SK-N-SH treated with all-trans-retinoic acid at 6 μM for 48 hours (cell line): ENCODE data around the gene BEND7.

Experiments
- ATAC-seq: fragments of 200-7000 bp; cut with Tn5 transposase; 3 replicates; pipeline ENCODE4 v1.9.1; 2020; ENCODE audit warnings: mild to moderate bottlenecking, moderate library complexity
- ARNTL ChIP-seq: fragments of 450-650 bp; formaldehyde crosslinking; IDR thresholded peaks from 2 replicates; pipeline ENCODE4 v1.5.0; 2020; ENCODE audit warnings: low read depth, mild to moderate bottlenecking, moderate library complexity, borderline replicate concordance
- BACH2 ChIP-seq: fragments of 250-450 bp; sonication (Bioruptor Pico); IDR thresholded peaks from 2 replicates; pipeline ENCODE4 v1.9.0; 2021; ENCODE audit warnings: mild to moderate bottlenecking, borderline replicate concordance
- CSDC2 ChIP-seq: fragments of 250-450 bp; sonication (Bioruptor Pico); IDR thresholded peaks from 2 replicates; pipeline ENCODE4 v1.5.0; 2020; ENCODE audit warnings: mild to moderate bottlenecking, moderate library complexity
- ESRRG ChIP-seq: fragments of 250-450 bp; sonication (Bioruptor Pico); IDR thresholded peaks from 2 replicates; pipeline ENCODE4 v1.6.1; 2021; ENCODE audit warnings: mild to moderate bottlenecking
- GLIS3 ChIP-seq: fragments of 250-450 bp; sonication (Bioruptor Pico); IDR thresholded peaks from 2 replicates; pipeline ENCODE4 v1.5.0; 2020; ENCODE audit warnings: mild to moderate bottlenecking, moderate library complexity
- ISL1 ChIP-seq: fragments of 250-450 bp; sonication (Bioruptor Pico); IDR thresholded peaks from 2 replicates; pipeline ENCODE4 v2.1.2; 2022; ENCODE audit warnings: mild to moderate bottlenecking, moderate library complexity
- POU6F1 ChIP-seq: fragments of 250-450 bp; sonication (Bioruptor Pico); IDR thresholded peaks from 2 replicates; pipeline ENCODE4 v1.8.0; 2021; ENCODE audit warnings: low read depth, mild to moderate bottlenecking, moderate library complexity, borderline replicate concordance
- PPARA ChIP-seq: fragments of 250-450 bp; sonication (Bioruptor Pico); IDR thresholded peaks from 2 replicates; pipeline ENCODE4 v1.5.0; 2020; ENCODE audit warnings: mild to moderate bottlenecking, borderline replicate concordance
- RARB ChIP-seq: fragments of 250-450 bp; sonication (Bioruptor Pico); IDR thresholded peaks from 2 replicates; pipeline ENCODE4 v1.8.0; 2021; ENCODE audit warnings: mild to moderate bottlenecking, moderate library complexity
- SNAI2 ChIP-seq: fragments of 250-450 bp; sonication (Bioruptor Pico); IDR thresholded peaks from 2 replicates; pipeline ENCODE4 v1.5.0; 2020; ENCODE audit warnings: mild to moderate bottlenecking, moderate library complexity
- TCF4 ChIP-seq: fragments of 250-450 bp; sonication (Bioruptor Pico); IDR thresholded peaks from 2 replicates; pipeline ENCODE4 v1.8.0; 2021; ENCODE audit warnings: mild to moderate bottlenecking, moderate library complexity, borderline replicate concordance
- TOX ChIP-seq: fragments of 250-450 bp; sonication (Bioruptor Pico); IDR thresholded peaks from 2 replicates; pipeline ENCODE4 v1.8.0; 2021; ENCODE audit warnings: mild to moderate bottlenecking, moderate library complexity, borderline replicate concordance
- TSHZ2 ChIP-seq: fragments of 250-450 bp; sonication (Bioruptor Pico); IDR thresholded peaks from 2 replicates; pipeline ENCODE4 v1.5.0; 2020; ENCODE audit warnings: mild to moderate bottlenecking, moderate library complexity
- ZFP3 ChIP-seq: fragments of 250-450 bp; sonication (Bioruptor Pico); IDR thresholded peaks from 2 replicates; pipeline ENCODE4 v1.5.0; 2020; ENCODE audit warnings: mild to moderate bottlenecking, moderate library complexity
- ZFP30 ChIP-seq: fragments of 450-650 bp; formaldehyde crosslinking; IDR thresholded peaks from 2 replicates; pipeline ENCODE4 v1.5.0; 2022; ENCODE audit warnings: mild to moderate bottlenecking, moderate library complexity
- ZNF565 ChIP-seq: fragments of 450-650 bp; formaldehyde crosslinking; conservative IDR thresholded peaks from 2 replicates; pipeline ENCODE4 v1.5.0; 2020; ENCODE audit warnings: low read depth, mild to moderate bottlenecking, moderate library complexity
- ZNF70 ChIP-seq: fragments of 450-650 bp; formaldehyde crosslinking; IDR thresholded peaks from 2 replicates; pipeline ENCODE4 v1.5.0; 2020; ENCODE audit warnings: mild to moderate bottlenecking, moderate library complexity
- ZNF8 ChIP-seq: fragments of 450-650 bp; formaldehyde crosslinking; IDR thresholded peaks from 2 replicates; pipeline ENCODE4 v1.5.0; 2020; ENCODE audit warnings: mild to moderate bottlenecking, moderate library complexity
- TF ChIP-seq, protein P1 (sequence below): fragments of 250-450 bp; sonication (Bioruptor Pico); IDR thresholded peaks from 2 replicates; pipeline ENCODE4 v1.5.1; 2021; ENCODE audit warnings: mild to moderate bottlenecking, moderate library complexity
- TF ChIP-seq, protein P2 (sequence below): fragments of 250-450 bp; sonication (Bioruptor Pico); IDR thresholded peaks from 2 replicates; pipeline ENCODE4 v1.8.0; 2020; ENCODE audit warnings: mild to moderate bottlenecking, moderate library complexity, borderline replicate concordance

Gene BEND7

GRCh38 chr10:13472359-13472758 lies 56.5 kb downstream of the BEND7 start (continued):
- TF ChIP-seq, protein P1, sequence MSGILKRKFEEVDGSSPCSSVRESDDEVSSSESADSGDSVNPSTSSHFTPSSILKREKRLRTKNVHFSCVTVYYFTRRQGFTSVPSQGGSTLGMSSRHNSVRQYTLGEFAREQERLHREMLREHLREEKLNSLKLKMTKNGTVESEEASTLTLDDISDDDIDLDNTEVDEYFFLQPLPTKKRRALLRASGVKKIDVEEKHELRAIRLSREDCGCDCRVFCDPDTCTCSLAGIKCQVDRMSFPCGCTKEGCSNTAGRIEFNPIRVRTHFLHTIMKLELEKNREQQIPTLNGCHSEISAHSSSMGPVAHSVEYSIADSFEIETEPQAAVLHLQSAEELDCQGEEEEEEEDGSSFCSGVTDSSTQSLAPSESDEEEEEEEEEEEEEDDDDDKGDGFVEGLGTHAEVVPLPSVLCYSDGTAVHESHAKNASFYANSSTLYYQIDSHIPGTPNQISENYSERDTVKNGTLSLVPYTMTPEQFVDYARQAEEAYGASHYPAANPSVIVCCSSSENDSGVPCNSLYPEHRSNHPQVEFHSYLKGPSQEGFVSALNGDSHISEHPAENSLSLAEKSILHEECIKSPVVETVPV (CRISPR knock-in tag) = no peak
- TF ChIP-seq BACH2 (CRISPR knock-in tag) = no peak

DNA sequence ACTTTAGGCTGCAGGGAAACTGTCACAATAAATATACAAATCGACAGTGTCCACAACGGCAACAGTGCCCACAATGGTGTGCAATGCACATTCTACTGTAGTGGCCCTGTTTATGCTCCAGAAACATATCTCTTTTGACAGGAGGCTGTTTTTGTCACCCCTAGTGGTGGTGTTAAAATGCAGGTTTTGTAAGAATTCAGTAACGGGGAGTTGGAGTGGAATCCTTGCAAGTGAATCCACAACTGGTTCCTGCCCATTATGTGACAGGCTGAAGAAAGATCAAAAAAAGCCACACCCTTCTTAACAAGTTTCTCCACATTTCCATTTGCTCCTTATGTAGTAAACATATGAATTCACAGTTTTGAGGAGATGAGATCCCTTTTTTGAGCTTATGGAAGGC lies 58.5 kb downstream of the BEND7 start:
- no peak for TF ChIP-seq ZNF8 (CRISPR knock-in tag)
- no peak for TF ChIP-seq ESRRG (CRISPR knock-in tag)
- no peak for TF ChIP-seq PPARA (CRISPR knock-in tag)
- TF ChIP-seq, protein P2, sequence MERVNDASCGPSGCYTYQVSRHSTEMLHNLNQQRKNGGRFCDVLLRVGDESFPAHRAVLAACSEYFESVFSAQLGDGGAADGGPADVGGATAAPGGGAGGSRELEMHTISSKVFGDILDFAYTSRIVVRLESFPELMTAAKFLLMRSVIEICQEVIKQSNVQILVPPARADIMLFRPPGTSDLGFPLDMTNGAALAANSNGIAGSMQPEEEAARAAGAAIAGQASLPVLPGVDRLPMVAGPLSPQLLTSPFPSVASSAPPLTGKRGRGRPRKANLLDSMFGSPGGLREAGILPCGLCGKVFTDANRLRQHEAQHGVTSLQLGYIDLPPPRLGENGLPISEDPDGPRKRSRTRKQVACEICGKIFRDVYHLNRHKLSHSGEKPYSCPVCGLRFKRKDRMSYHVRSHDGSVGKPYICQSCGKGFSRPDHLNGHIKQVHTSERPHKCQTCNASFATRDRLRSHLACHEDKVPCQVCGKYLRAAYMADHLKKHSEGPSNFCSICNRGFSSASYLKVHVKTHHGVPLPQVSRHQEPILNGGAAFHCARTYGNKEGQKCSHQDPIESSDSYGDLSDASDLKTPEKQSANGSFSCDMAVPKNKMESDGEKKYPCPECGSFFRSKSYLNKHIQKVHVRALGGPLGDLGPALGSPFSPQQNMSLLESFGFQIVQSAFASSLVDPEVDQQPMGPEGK (CRISPR knock-in tag) = no peak
- no peak for TF ChIP-seq ZFP30 (CRISPR knock-in tag)
- TF ChIP-seq, protein P1 (CRISPR knock-in tag) = no peak
- TF ChIP-seq ZNF70 (CRISPR knock-in tag) = no peak
- no peak for TF ChIP-seq TOX (CRISPR knock-in tag)
- no peak for TF ChIP-seq ZNF565 (CRISPR knock-in tag)
- no peak for TF ChIP-seq POU6F1
- no peak for TF ChIP-seq ISL1 (CRISPR knock-in tag)
- no peak for TF ChIP-seq RARB
- TF ChIP-seq ARNTL (CRISPR knock-in tag) = no peak
- no peak for TF ChIP-seq BACH2 (CRISPR knock-in tag)
- no peak for TF ChIP-seq CSDC2 (CRISPR knock-in tag)
- TF ChIP-seq ZFP3 (CRISPR knock-in tag) = no peak
- ATAC-seq = no peak

- TF ChIP-seq TOX (CRISPR knock-in tag) (no peak), ZFP3 (CRISPR knock-in tag) (no peak), ZFP30 (CRISPR knock-in tag) (no peak), PPARA (CRISPR knock-in tag) (no peak), POU6F1 (no peak), ZNF565 (CRISPR knock-in tag) (no peak), GLIS3 (CRISPR knock-in tag) (no peak), BACH2 (CRISPR knock-in tag) (no peak), SNAI2 (no peak), ISL1 (CRISPR knock-in tag) (no peak), ZNF70 (CRISPR knock-in tag) (no peak), TCF4 (CRISPR knock-in tag) (no peak), TSHZ2 (no peak)
- TF ChIP-seq, all 23 proteins: peak for 0
- ATAC-seq = no peak
These were observed 66.3 kb downstream of the BEND7 start for GRCh38 chr10:13462551-13462950.
